ENCODE measurements around the gene IPCEF1. TPM values are rescaled to one million over a fixed set of nuclear protein-coding genes. Genes with fewer than 3 reads are reported as not detected.

Gene IPCEF1
- total RNA-seq, 1 experiment from 2014 or later, result 0.28 TPM

DNA sequence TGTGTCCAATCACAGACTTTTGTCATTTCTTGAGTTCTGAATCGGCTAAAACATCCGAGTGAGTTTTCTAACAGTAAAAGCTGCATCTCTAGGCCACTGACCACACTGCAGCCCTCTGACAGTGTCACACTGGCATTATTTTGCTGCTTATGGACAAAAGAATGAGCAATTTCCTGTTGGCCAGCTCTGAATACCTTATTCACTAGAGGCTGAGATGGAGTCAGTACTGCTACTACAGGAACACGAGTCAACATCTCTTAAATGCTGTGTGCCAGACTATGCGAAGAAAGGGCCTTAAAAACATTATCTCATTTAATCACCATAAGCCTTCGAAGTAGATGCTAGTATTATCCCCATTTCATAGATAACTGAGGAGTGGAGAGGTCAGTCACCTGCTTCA lies 42.5 kb upstream of the IPCEF1 start:
- H3K27ac ChIP-seq (ENCODE audit: low read length), result no peak overlapping the region; the same call in 1 of the 2 replicates
- ATAC-seq, result no peak
- H3K9me3 ChIP-seq (ENCODE audit: control insufficient read depth, insufficient read depth, low read depth, low read length), result no peaks in the 10 kb centered on the region
- H3K36me3 ChIP-seq (ENCODE audit: control insufficient read depth, insufficient read depth, low read length), result no peaks in the 10 kb centered on the region
- in situ Hi-C loops (cut with HindIII; ENCODE audit: low pct_unique_long_range_greater_than_20kb, low sequenced_read_pairs), result no loop called here
- BruUV-seq (replicated peaks), result no TSS peak
- ChIA-PET CTCF (no interaction called here), POLR2A (no interaction called here)
- H3K27me3 ChIP-seq (ENCODE audit: control insufficient read depth, insufficient read depth, low read length), result no peaks in the 10 kb centered on the region
- no peak for DNase-seq (ENCODE audit: low read depth, low spot score)
- intact Hi-C loops (cut with micrococcal nuclease; ENCODE audit: unreplicated experiment), result no loop called here
- H3K4me3 ChIP-seq (ENCODE audit: low read depth in 2 of 2, low read length in 2 of 2), result no peak overlapping the region
- H3K4me1 ChIP-seq (ENCODE audit: control insufficient read depth, insufficient read depth, low read length), result no peaks in the 10 kb centered on the region; the same call in 1 of the 2 replicates
- TF ChIP-seq, protein P1, sequence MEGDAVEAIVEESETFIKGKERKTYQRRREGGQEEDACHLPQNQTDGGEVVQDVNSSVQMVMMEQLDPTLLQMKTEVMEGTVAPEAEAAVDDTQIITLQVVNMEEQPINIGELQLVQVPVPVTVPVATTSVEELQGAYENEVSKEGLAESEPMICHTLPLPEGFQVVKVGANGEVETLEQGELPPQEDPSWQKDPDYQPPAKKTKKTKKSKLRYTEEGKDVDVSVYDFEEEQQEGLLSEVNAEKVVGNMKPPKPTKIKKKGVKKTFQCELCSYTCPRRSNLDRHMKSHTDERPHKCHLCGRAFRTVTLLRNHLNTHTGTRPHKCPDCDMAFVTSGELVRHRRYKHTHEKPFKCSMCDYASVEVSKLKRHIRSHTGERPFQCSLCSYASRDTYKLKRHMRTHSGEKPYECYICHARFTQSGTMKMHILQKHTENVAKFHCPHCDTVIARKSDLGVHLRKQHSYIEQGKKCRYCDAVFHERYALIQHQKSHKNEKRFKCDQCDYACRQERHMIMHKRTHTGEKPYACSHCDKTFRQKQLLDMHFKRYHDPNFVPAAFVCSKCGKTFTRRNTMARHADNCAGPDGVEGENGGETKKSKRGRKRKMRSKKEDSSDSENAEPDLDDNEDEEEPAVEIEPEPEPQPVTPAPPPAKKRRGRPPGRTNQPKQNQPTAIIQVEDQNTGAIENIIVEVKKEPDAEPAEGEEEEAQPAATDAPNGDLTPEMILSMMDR (IDR thresholded peaks at IDR 0.05), result no peak
- TF ChIP-seq SIN3A (IDR thresholded peaks at IDR 0.05; ENCODE audit: borderline replicate concordance, insufficient read depth, low read depth, low read length) (no peak), TCF7L2 (IDR thresholded peaks at IDR 0.05; ENCODE audit: low read depth, low read length) (no peak), POLR2AphosphoS5 (IDR thresholded peaks at IDR 0.05; ENCODE audit: low read depth, low read length) (no peak)
- TF ChIP-seq, protein P2, sequence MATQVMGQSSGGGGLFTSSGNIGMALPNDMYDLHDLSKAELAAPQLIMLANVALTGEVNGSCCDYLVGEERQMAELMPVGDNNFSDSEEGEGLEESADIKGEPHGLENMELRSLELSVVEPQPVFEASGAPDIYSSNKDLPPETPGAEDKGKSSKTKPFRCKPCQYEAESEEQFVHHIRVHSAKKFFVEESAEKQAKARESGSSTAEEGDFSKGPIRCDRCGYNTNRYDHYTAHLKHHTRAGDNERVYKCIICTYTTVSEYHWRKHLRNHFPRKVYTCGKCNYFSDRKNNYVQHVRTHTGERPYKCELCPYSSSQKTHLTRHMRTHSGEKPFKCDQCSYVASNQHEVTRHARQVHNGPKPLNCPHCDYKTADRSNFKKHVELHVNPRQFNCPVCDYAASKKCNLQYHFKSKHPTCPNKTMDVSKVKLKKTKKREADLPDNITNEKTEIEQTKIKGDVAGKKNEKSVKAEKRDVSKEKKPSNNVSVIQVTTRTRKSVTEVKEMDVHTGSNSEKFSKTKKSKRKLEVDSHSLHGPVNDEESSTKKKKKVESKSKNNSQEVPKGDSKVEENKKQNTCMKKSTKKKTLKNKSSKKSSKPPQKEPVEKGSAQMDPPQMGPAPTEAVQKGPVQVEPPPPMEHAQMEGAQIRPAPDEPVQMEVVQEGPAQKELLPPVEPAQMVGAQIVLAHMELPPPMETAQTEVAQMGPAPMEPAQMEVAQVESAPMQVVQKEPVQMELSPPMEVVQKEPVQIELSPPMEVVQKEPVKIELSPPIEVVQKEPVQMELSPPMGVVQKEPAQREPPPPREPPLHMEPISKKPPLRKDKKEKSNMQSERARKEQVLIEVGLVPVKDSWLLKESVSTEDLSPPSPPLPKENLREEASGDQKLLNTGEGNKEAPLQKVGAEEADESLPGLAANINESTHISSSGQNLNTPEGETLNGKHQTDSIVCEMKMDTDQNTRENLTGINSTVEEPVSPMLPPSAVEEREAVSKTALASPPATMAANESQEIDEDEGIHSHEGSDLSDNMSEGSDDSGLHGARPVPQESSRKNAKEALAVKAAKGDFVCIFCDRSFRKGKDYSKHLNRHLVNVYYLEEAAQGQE (IDR thresholded peaks at IDR 0.05; ENCODE audit: insufficient read depth in 1 of 2, low read depth in 2 of 2, low read length in 1 of 2), result no peak

DNA sequence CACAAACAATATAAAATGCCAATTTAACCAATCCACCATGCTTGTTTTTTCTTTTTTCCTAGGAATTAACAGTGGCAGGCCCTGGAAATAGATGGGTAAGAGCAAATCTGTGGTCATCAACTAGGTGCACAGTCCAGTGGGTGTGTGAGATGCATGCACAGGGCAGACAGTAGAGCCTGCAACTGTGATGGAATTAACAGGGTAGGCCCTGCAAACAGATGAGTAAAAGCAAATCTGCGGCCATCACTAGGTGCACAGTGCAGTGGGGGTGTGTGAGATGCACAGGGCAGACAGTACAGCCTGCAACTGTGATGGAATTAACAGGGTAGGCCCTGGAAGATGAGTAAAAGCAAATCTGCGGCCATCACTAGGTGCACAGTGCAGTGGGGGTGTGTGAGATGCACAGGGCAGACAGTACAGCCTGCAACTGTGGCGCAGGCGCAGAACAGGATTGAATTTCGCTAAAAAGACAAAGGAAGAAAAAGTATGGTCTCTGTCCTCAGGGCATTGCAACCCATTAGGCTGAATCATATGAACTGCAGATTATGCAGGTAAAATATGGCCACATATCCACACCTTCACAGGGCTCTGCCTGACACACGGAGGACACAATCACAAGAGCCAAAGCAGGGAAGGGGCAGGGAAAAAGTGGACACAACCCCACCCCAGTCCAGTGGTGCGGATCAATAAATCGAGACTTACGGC lies 41.0 kb upstream of the IPCEF1 start:
- no peaks in the 10 kb centered on the region for H3K36me3 ChIP-seq (ENCODE audit: control insufficient read depth, insufficient read depth, low read length)
- DNase-seq (ENCODE audit: low read depth, low spot score), result no peak
- H3K4me3 ChIP-seq (ENCODE audit: low read depth in 2 of 2, low read length in 2 of 2), result no peak overlapping the region
- TF ChIP-seq TCF7L2 (IDR thresholded peaks at IDR 0.05; ENCODE audit: low read depth, low read length) (no peak), POLR2AphosphoS5 (IDR thresholded peaks at IDR 0.05; ENCODE audit: low read depth, low read length) (no peak), SIN3A (IDR thresholded peaks at IDR 0.05; ENCODE audit: borderline replicate concordance, insufficient read depth, low read depth, low read length) (no peak)
- TF ChIP-seq, protein P1 (IDR thresholded peaks at IDR 0.05), result no peak
- TF ChIP-seq, protein P2 (IDR thresholded peaks at IDR 0.05; ENCODE audit: insufficient read depth in 1 of 2, low read depth in 2 of 2, low read length in 1 of 2), result no peak
- no peaks in the 10 kb centered on the region for H3K27me3 ChIP-seq (ENCODE audit: control insufficient read depth, insufficient read depth, low read length)
- ChIA-PET CTCF (no interaction called here), POLR2A (no interaction called here)
- no peak for ATAC-seq
- in situ Hi-C loops (cut with HindIII; ENCODE audit: low pct_unique_long_range_greater_than_20kb, low sequenced_read_pairs) (no loop called here), intact Hi-C loops (cut with micrococcal nuclease; ENCODE audit: unreplicated experiment) (no loop called here)
- H3K9me3 ChIP-seq (ENCODE audit: control insufficient read depth, insufficient read depth, low read depth, low read length), result no peaks in the 10 kb centered on the region
- BruUV-seq (replicated peaks), result no TSS peak
- H3K4me1 ChIP-seq (ENCODE audit: control insufficient read depth, insufficient read depth, low read length), result no peaks in the 10 kb centered on the region; the same call in 1 of the 2 replicates
- H3K27ac ChIP-seq (ENCODE audit: low read length), result no peak overlapping the region
